ENCODE data around the gene JAK2.

DNA sequence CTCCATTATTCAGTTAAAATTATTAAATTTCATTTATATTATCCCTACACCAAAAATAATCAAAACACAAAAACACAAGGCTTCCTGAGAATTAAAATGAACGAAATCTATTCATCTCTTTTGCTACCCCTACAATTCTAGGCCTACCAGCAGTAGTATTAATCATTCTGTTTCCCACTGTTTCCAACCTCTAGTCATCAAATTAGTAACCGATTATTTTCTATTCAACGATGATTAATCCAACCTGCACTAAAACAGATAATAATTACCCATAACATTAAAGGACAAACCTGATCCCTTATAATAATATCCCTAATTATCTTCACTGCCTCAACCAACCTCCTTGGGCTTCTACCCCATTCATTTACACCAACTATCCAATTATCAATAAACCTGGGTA is 114.4 kb downstream of the JAK2 start:
- TF ChIP-seq HDGF (IDR thresholded peaks at IDR 0.05; ENCODE audit: borderline replicate concordance), result no peak
- no peak for TF ChIP-seq BHLHE40 (IDR thresholded peaks at IDR 0.05; ENCODE audit: borderline replicate concordance)
- no peak for TF ChIP-seq SP1 (IDR thresholded peaks at IDR 0.05)
- TF ChIP-seq ZNF384 (IDR thresholded peaks at IDR 0.05), result no peak
- no peak for TF ChIP-seq FOXM1 (IDR thresholded peaks at IDR 0.05; ENCODE audit: borderline replicate concordance)
- TF ChIP-seq SUZ12 (IDR thresholded peaks at IDR 0.05), result no peak
- no peak for TF ChIP-seq NFRKB (IDR thresholded peaks at IDR 0.05)
- no peak for TF ChIP-seq ELF4 (IDR thresholded peaks at IDR 0.05)
- no peak for TF ChIP-seq TARDBP (IDR thresholded peaks at IDR 0.05)
- TF ChIP-seq, protein P1, sequence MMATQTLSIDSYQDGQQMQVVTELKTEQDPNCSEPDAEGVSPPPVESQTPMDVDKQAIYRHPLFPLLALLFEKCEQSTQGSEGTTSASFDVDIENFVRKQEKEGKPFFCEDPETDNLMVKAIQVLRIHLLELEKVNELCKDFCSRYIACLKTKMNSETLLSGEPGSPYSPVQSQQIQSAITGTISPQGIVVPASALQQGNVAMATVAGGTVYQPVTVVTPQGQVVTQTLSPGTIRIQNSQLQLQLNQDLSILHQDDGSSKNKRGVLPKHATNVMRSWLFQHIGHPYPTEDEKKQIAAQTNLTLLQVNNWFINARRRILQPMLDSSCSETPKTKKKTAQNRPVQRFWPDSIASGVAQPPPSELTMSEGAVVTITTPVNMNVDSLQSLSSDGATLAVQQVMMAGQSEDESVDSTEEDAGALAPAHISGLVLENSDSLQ (IDR thresholded peaks at IDR 0.05), result no peak
- no peak for TF ChIP-seq FOXA1 (IDR thresholded peaks at IDR 0.05)
- no peak for TF ChIP-seq ARNT (IDR thresholded peaks at IDR 0.05)
- TF ChIP-seq FOXK2 (IDR thresholded peaks at IDR 0.05), result no peak
- TF ChIP-seq L3MBTL2 (conservative IDR thresholded peaks at IDR 0.05), result no peak

Data from HEK293T (cell line).